Heart left ventricle (tissue), 13 donors: ENCODE data around the gene KTI12.

Source experiments
- POLR2A ChIP-seq, 2 donors: fragments of 450-650 bp; IDR thresholded peaks; one replicate each; pipeline ENCODE4 v1.6.1; 2017; ENCODE audit warnings: antibody characterized with exemption in 2 of 2, mild to moderate bottlenecking in 2 of 2, moderate library complexity in 2 of 2
- TF ChIP-seq, protein P1 (sequence below), 12 donors: fragments of 200-600 bp; sonication (generic) in 4 of 12; IDR thresholded peaks; one replicate each; pipeline versions ENCODE4 v1.5.0 to v1.8.0; 2018 to 2022; ENCODE audit warnings: antibody characterized with exemption in 12 of 12, mild to moderate bottlenecking in 5 of 12
- donor health status: ischemic (EF 13 %, LVEDD 7.1; RV severe dilation, severe dysfunction).
- donor health status: DM: no; HTN: yes; CAD: no.
- donor health status: DM: no; HTN: no; CAD: no.
- donor health status: ischemic (EF 25% LVEDD 6.9; RV normal size, moderate dysfunction).
- donor health status: ischemic (EF 25% LVEDD 5.7; RV mildly dilated, moderate dysfunction).
- donor health status: ischemic (EF 35%, LVEDD 5.7; RV mildly dilated, moderate dysfunction).
- donor health status: nonischemic (EF 11% LVEDD 7.7; RV severe dilation, severe dysfunction).
- donor health status: DM: yes; HTN: yes; CAD: no.
- donor health status: PGD.
- donor health status: ischemic (EF 29% LVEDD 5.4; RV normal size, mild dysfunction).
- donor health status: nonischemic (EF 23%, LVEDD 6.1; RV moderate dilation, normal function).

DNA sequence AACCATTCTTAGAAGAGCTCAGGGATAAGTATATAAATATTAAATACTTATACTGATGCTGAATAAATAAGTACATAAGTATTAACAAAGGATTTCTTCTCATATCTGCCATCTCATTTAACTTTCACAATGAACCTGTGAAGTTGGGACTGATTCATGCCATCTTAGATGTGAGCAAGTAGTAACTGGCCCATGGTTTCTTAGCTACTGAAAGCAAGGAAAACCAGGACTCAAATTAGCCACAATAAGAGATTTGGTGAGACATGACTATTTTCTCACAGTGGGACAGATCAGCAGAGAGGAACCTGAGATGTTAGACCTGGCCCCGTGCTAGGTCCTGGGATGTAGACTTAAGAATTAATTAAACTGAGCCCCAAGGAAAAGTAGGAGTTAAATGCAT, 34.9 kb downstream of the KTI12 start:
- TF ChIP-seq, protein P1, sequence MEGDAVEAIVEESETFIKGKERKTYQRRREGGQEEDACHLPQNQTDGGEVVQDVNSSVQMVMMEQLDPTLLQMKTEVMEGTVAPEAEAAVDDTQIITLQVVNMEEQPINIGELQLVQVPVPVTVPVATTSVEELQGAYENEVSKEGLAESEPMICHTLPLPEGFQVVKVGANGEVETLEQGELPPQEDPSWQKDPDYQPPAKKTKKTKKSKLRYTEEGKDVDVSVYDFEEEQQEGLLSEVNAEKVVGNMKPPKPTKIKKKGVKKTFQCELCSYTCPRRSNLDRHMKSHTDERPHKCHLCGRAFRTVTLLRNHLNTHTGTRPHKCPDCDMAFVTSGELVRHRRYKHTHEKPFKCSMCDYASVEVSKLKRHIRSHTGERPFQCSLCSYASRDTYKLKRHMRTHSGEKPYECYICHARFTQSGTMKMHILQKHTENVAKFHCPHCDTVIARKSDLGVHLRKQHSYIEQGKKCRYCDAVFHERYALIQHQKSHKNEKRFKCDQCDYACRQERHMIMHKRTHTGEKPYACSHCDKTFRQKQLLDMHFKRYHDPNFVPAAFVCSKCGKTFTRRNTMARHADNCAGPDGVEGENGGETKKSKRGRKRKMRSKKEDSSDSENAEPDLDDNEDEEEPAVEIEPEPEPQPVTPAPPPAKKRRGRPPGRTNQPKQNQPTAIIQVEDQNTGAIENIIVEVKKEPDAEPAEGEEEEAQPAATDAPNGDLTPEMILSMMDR (IDR thresholded peaks at IDR 0.05) = no peak
- no peak for TF ChIP-seq POLR2A (IDR thresholded peaks at IDR 0.05)
